Stimulated activated CD8-positive, alpha-beta memory T cell treated with anti-CD3 and anti-CD28 coated beads, Interleukin-7, amount 100 ng/mL, for 24 hours (primary cell): ENCODE results near the gene ADAMTSL4.

Experiments used
- DNase-seq: peaks from one replicate; pipeline ENCODE4 v3.0.0-alpha.2; 2020; ENCODE audit warnings: low read depth

The ADAMTSL4 gene

GRCh38 chr1:150548632-150549495 is at the start of gene ADAMTSL4:
TSS of gene ADAMTSL4 (plus strand) at chr1:150549408. CDS start at chr1:150552289, 2,881 bp downstream.
- no peak for DNase-seq

- no peak for DNase-seq
These were observed 43.8 kb upstream of the ADAMTSL4 start for GRCh38 chr1:150505431-150505830.

- DNase-seq, result no peak
These were observed 41.0 kb upstream of the ADAMTSL4 start, which contains the start of gene ECM1 for GRCh38 chr1:150507912-150508864. TSS of gene ECM1 (plus strand) at chr1:150508109. CDS start at chr1:150508210, 101 bp downstream.

GRCh38 chr1:150508982-150509381 is 40.2 kb upstream of the ADAMTSL4 start:
- no peak for DNase-seq

GRCh38 chr1:150511551-150511950 is 37.7 kb upstream of the ADAMTSL4 start:
- no peak for DNase-seq

- no peak for DNase-seq
These were observed 37.1 kb upstream of the ADAMTSL4 start for GRCh38 chr1:150511985-150512660.

GRCh38 chr1:150512846-150513245 is 36.4 kb upstream of the ADAMTSL4 start:
- no peak for DNase-seq

- no peak for DNase-seq
These were observed 35.8 kb upstream of the ADAMTSL4 start for GRCh38 chr1:150513351-150513791.

- DNase-seq, result no peak
These were observed 34.9 kb upstream of the ADAMTSL4 start for GRCh38 chr1:150514260-150514659.

GRCh38 chr1:150514913-150515327 is 34.3 kb upstream of the ADAMTSL4 start:
- DNase-seq, result no peak

GRCh38 chr1:150515328-150516049 is 33.7 kb upstream of the ADAMTSL4 start, which contains the start of gene FALEC:
TSS of gene FALEC (plus strand) at chr1:150515752.
- DNase-seq, result peak; percentile 75

- no peak for DNase-seq
These were observed 33.1 kb upstream of the ADAMTSL4 start for GRCh38 chr1:150516050-150516591.

GRCh38 chr1:150516616-150517015 is 32.6 kb upstream of the ADAMTSL4 start:
- no peak for DNase-seq

GRCh38 chr1:150521196-150521968 is 27.8 kb upstream of the ADAMTSL4 start:
- DNase-seq, result no peak

GRCh38 chr1:150525348-150525747 is 23.9 kb upstream of the ADAMTSL4 start:
- no peak for DNase-seq

GRCh38 chr1:150528196-150528595 is 21.0 kb upstream of the ADAMTSL4 start:
- DNase-seq, result no peak

- no peak for DNase-seq
These were observed 20.2 kb upstream of the ADAMTSL4 start for GRCh38 chr1:150529017-150529416.

GRCh38 chr1:150530491-150531159 is 18.6 kb upstream of the ADAMTSL4 start:
- no peak for DNase-seq

- DNase-seq, result no peak
These were observed 16.3 kb upstream of the ADAMTSL4 start for GRCh38 chr1:150532860-150533259.
